BE2C (cell line): ENCODE data around the gene ST6GALNAC3.

Experiments
- DNase-seq: peaks from one replicate; pipeline ENCODE4 v3.0.0-alpha.2; 2020
- H3K27me3 ChIP-seq: fragments of 250-450 bp; sonication (Bioruptor Pico); 2 replicates; pipeline ENCODE4 v1.5.1; 2020; ENCODE audit warnings: mild to moderate bottlenecking
- H3K36me3 ChIP-seq: fragments of 250-450 bp; sonication (Bioruptor Pico); 2 replicates; pipeline ENCODE4 v1.5.1; 2020; ENCODE audit warnings: mild to moderate bottlenecking
- H3K4me1 ChIP-seq: fragments of 250-450 bp; sonication (Bioruptor Pico); 2 replicates; pipeline ENCODE4 v1.5.1; 2020
- H3K4me3 ChIP-seq: 2 replicates; pipeline ENCODE4 v1.5.1; 2011; ENCODE audit warnings: low read depth, low read length
- H3K9me3 ChIP-seq: fragments of 250-450 bp; sonication (Bioruptor Pico); 2 replicates; pipeline ENCODE4 v1.5.1; 2020
- TF ChIP-seq, protein P1 (sequence below): IDR thresholded peaks from 2 replicates; pipeline ENCODE4 v1.5.1; 2012; ENCODE audit warnings: mild to moderate bottlenecking, low read depth, low read length

Gene ST6GALNAC3

DNA sequence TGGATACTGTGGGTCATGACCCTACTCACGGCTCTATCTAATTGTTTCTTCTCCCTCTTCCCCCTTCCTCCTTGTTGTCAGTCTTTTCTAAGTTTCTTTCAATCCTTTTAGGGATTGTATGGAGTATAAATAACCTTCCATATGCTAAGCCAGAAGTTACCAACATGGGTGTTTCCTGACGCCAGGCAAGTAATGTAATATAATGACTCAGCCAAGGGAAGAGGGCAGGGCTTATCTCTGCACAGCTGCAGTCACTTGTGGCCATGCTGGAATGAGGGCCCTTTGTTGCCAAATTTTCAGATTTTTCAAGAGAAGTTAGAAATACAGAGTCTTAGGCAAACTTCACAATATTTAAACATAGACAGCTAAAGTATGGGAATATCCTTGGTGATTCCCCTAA lies 194.6 kb downstream of the ST6GALNAC3 start:
- no peaks in the 10 kb centered on the region for H3K36me3 ChIP-seq
- TF ChIP-seq, protein P1, sequence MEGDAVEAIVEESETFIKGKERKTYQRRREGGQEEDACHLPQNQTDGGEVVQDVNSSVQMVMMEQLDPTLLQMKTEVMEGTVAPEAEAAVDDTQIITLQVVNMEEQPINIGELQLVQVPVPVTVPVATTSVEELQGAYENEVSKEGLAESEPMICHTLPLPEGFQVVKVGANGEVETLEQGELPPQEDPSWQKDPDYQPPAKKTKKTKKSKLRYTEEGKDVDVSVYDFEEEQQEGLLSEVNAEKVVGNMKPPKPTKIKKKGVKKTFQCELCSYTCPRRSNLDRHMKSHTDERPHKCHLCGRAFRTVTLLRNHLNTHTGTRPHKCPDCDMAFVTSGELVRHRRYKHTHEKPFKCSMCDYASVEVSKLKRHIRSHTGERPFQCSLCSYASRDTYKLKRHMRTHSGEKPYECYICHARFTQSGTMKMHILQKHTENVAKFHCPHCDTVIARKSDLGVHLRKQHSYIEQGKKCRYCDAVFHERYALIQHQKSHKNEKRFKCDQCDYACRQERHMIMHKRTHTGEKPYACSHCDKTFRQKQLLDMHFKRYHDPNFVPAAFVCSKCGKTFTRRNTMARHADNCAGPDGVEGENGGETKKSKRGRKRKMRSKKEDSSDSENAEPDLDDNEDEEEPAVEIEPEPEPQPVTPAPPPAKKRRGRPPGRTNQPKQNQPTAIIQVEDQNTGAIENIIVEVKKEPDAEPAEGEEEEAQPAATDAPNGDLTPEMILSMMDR, result no peak
- no peak overlapping the region for H3K4me3 ChIP-seq
- peak; percentile 34 for DNase-seq
- no peaks in the 10 kb centered on the region for H3K9me3 ChIP-seq
- peaks cover 16% of the 10 kb centered on the region for H3K4me1 ChIP-seq
- no peaks in the 10 kb centered on the region for H3K27me3 ChIP-seq

DNA sequence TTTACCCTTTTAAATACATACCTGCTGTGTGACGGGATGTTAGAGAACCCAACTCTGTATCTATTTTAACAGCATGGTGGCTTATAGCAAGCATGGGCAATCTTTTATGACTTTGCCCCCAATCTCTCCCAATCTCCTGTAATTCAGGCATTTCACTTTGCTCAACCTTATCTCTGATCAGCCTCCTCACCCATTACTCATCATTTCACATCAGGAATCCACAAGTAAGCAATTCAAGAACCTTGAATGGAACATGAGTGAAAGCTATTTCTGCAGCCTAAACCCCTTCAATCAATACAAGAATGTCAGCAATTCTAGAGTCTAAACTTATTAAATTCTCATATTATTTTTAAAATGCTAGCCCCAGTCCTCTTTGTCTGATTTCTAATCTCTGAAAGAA lies 199.8 kb downstream of the ST6GALNAC3 start:
- Histone ChIP-seq H3K4me3 (no peak overlapping the region), H3K27me3 (no peaks in the 10 kb centered on the region), H3K36me3 (no peaks in the 10 kb centered on the region), H3K9me3 (no peaks in the 10 kb centered on the region), H3K4me1 (peaks cover 5% of the 10 kb centered on the region; the same call in 1 of the 2 replicates)
- no peak for DNase-seq
- TF ChIP-seq, protein P1, result no peak

DNA sequence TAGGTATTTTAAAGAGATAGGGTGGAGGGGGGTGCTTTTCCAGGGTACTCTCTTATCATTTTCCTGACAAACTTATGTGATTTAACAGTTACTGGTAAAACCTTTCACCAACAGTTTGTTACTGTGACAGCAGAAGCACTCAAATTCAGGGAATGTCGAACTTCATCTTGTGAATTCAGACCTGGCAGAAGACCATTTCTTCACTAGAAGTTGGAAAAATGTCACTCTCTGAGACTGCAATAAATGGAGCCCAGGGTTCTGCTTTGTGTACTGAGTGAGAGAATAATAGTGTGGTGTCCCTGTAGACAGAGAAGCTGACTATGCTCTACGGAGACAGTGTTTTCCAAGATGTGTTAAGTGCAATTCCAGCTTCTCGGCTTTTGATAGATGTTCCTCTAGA lies 200.2 kb downstream of the ST6GALNAC3 start:
- no peak overlapping the region for H3K4me3 ChIP-seq
- no peaks in the 10 kb centered on the region for H3K27me3 ChIP-seq
- no peak for DNase-seq
- TF ChIP-seq, protein P1, result no peak
- H3K9me3 ChIP-seq, result no peaks in the 10 kb centered on the region
- no peaks in the 10 kb centered on the region for H3K36me3 ChIP-seq
- peaks cover 1% of the 10 kb centered on the region; the same call in 1 of the 2 replicates for H3K4me1 ChIP-seq

DNA sequence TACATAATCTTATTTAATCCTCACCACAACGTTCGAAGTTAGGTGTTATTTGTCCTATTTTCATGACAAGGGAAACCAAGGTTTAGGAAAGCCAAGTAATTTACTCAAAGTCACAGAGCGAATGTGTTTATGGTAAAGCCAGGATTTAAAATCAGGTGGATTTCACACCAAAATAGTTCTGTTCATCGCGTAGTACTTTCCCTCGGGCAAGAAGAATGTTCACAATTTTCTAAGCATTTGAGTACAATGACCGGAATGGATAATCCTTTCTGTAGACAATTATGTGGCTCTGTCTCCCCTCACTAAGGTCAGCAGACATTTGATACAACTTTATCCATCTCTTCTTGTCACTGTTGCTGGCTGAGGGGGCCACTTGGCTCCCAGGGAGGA lies 204.2 kb downstream of the ST6GALNAC3 start:
- no peaks in the 10 kb centered on the region; the same call in none of the 2 replicates for H3K4me1 ChIP-seq
- no peak for DNase-seq
- H3K4me3 ChIP-seq, result no peak overlapping the region
- TF ChIP-seq, protein P1, result no peak
- H3K9me3 ChIP-seq, result no peaks in the 10 kb centered on the region
- no peaks in the 10 kb centered on the region for H3K36me3 ChIP-seq
- no peaks in the 10 kb centered on the region for H3K27me3 ChIP-seq

DNA sequence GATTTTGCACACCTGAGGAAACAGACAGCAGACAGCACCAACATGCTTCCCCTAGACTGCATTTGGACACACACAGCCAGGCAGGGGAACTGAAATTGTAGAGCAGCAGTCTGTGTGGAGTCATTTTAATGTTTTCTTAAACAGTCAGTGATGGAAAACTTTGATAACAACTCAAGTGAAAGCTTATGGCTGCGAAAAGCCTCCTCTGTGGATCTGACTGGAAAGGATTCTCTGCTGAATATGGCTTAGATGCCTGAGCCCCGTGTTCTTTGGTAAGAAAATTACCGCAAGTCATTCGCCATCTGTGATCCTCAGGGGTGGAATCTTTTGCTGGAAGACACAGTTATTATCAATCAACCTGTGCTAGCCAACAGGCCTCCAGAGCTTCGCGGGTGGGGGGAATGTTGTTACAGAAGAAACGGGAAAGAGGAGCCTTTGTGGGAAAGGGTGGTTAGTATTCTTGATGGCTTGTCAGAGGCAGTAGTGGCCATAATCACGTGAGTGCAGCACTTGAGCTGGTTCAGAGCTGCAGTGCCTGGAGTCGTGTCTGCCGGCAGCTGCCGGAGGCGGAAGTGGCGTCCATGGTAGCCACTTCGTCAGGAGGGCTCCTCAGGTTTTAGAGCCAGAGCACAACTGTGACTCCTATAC lies 204.7 kb downstream of the ST6GALNAC3 start:
- peak; percentile 33 for DNase-seq
- Histone ChIP-seq H3K27me3 (no peaks in the 10 kb centered on the region), H3K9me3 (no peaks in the 10 kb centered on the region), H3K4me1 (no peaks in the 10 kb centered on the region; the same call in none of the 2 replicates), H3K36me3 (no peaks in the 10 kb centered on the region), H3K4me3 (peak overlapping the region; percentile 5; the same call in 1 of the 2 replicates)
- TF ChIP-seq, protein P1, result no peak

- Histone ChIP-seq H3K4me1 (peaks cover 3% of the 10 kb centered on the region), H3K27me3 (no peaks in the 10 kb centered on the region), H3K4me3 (no peak overlapping the region), H3K9me3 (no peaks in the 10 kb centered on the region), H3K36me3 (no peaks in the 10 kb centered on the region)
- DNase-seq, result no peak
- TF ChIP-seq, protein P1, result no peak
Observed at GRCh38 chr1:76281306-76281705, 206.8 kb downstream of the ST6GALNAC3 start.
